ENCODE results near the gene ST6GALNAC1. TPM values are rescaled to one million over a fixed set of nuclear protein-coding genes. Genes with fewer than 3 reads are reported as not detected.

ST6GALNAC1 gene
- total and polyA plus RNA-seq, 9 donors: 0.73 to 10.5 (median 3.7) TPM

- Histone ChIP-seq H3K36me3 (no peaks in the 10 kb centered on the region), H3K4me3 (no peak overlapping the region), H3K27ac (no peak overlapping the region), H3K4me1 (ENCODE audit: insufficient read depth) (no peaks in the 10 kb centered on the region), H3K9me3 (no peaks in the 10 kb centered on the region), H3K27me3 (no peaks in the 10 kb centered on the region)
- 75 to 80% (median 80%) methylated on average over 8 of the region's 8 CpGs for WGBS, 3 donors
- no peak for DNase-seq
- TF ChIP-seq POLR2A (IDR thresholded peaks at IDR 0.05) (no peak), EP300 (IDR thresholded peaks at IDR 0.05) (no peak), CTCF (IDR thresholded peaks at IDR 0.05) (no peak)
- intact Hi-C loops (cut with DNase I): no loop called here
Observed at GRCh38 chr17:76601065-76601464, 42.5 kb downstream of the ST6GALNAC1 start.

DNA sequence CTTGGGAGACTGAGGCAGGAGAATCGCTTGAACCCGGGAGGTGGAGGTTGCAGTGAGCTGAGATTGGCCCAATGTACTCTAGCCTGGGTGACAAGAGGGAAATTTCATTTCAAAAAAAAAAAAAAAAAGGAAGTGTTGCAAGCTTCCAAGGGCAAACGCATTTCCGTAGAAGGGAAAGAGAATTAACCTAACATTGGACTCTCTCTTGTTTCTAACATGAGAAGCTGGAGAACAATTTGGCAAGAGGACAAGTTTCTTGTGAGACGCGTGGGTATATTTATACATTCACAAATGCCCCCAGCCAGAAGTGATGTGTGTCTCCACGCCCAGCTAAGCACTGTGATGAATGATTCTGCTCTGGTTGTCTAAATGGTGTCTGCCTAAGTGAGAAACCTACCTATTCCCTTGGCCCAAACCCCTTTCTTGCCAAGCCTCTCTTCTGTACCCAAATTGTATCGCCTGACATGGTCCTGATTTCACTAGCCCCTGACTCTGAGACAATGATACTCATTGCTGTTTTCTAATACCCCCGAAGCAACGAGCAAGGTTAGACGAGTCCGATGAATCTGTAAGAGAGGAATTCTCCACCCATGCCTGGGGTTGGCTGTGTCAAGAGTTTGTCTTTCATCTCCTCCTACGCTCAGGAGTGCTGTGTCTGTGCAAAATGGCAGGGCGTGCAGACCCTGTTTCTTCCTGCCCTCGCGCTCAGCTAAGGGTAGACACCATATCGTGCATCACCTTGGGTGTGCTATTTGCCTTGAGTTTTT is 43.7 kb downstream of the ST6GALNAC1 start:
- no peaks in the 10 kb centered on the region for H3K4me1 ChIP-seq (ENCODE audit: insufficient read depth)
- no peaks in the 10 kb centered on the region for H3K27me3 ChIP-seq
- no peak for DNase-seq
- no peak overlapping the region for H3K4me3 ChIP-seq
- no peaks in the 10 kb centered on the region for H3K36me3 ChIP-seq
- H3K27ac ChIP-seq: no peak overlapping the region
- H3K9me3 ChIP-seq: no peaks in the 10 kb centered on the region
- no peak for TF ChIP-seq EP300 (IDR thresholded peaks at IDR 0.05)
- no peak for TF ChIP-seq CTCF (IDR thresholded peaks at IDR 0.05)
- TF ChIP-seq POLR2A (IDR thresholded peaks at IDR 0.05): no peak
- WGBS, 3 donors: 82 to 89% (median 83%) methylated on average over 17 of the region's 17 CpGs
- intact Hi-C loops (cut with DNase I): no loop called here

DNA sequence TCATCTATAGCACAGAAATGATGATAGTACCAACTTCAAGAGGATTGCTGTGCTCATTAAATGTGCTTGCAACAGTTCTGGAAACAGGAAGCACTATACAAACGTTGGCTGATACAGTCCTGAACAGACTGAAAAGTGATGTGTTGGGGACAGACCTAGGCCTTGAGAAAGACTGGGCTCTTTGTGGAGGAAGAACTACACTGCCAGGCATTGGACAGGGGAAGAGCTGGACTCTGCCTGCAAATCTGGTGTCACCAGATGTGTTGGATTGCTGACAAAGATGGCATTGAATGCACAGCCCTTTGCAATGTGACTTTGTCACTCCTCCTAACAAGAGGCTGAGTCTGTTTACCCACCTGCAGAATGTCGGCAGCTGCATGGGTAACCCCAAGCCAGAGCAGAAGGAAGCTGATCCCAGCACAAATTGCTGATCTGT is 45.5 kb downstream of the ST6GALNAC1 start:
- Histone ChIP-seq H3K27me3 (no peaks in the 10 kb centered on the region), H3K27ac (no peak overlapping the region), H3K4me3 (no peak overlapping the region), H3K9me3 (no peaks in the 10 kb centered on the region), H3K36me3 (no peaks in the 10 kb centered on the region), H3K4me1 (ENCODE audit: insufficient read depth) (no peaks in the 10 kb centered on the region)
- 47 to 51% (median 49%) methylated on average over 2 of the region's 2 CpGs for WGBS, 3 donors
- intact Hi-C loops (cut with DNase I): no loop called here
- no peak for TF ChIP-seq EP300 (IDR thresholded peaks at IDR 0.05)
- TF ChIP-seq CTCF (IDR thresholded peaks at IDR 0.05): no peak
- TF ChIP-seq POLR2A (IDR thresholded peaks at IDR 0.05): no peak
- DNase-seq: no peak

DNA sequence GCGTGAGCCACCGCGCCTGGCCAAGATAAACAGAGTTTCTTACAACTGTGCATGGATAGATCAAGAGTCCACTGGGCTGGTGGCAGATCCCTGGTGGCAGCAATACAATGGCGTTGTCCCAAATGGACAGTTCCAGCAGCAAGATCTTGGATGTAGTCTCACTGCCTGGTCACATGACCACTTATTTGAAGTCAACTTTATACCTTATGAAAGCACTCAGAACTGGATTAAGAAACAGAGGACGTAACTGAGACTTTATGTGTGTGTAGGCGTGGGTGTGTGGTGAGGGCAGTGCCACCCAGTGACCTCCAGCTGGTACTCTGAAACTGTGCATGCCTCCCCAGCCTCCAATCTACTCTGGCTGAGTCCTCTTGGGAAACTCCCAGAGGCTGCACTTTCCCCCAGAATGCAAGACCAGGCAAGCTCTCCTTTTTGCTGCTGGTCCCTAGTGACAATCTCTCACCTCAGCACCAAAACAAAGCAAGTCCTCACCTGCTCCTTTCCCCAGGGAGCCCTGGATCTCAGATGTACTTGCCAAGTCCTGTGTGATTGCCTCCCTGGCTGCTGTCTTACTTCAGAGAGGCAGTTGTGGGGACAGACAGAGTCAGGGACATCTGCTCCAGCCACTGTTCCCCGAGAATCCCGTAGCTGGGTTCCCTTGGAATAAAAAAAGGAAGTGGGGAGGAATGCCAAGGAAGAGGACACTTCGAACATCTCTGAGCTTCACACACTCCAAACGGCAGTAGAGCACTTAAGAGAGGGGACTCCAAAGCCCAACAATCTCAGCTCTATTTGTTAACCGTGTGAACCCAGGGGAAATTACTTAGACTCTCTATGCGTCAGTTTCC is 46.2 kb downstream of the ST6GALNAC1 start:
- Histone ChIP-seq H3K9me3 (no peaks in the 10 kb centered on the region), H3K27ac (no peak overlapping the region)
- DNase-seq: no peak

More for the DNA sequence above, 46.2 kb downstream of the ST6GALNAC1 start:
- intact Hi-C loops (cut with DNase I): no loop called here
- Histone ChIP-seq H3K4me1 (ENCODE audit: insufficient read depth) (no peaks in the 10 kb centered on the region), H3K4me3 (no peak overlapping the region), H3K27me3 (no peaks in the 10 kb centered on the region), H3K36me3 (no peaks in the 10 kb centered on the region)
- 71 to 74% (median 74%) methylated on average over 12 of the region's 12 CpGs for WGBS, 3 donors
- TF ChIP-seq POLR2A (IDR thresholded peaks at IDR 0.05): no peak
- no peak for TF ChIP-seq CTCF (IDR thresholded peaks at IDR 0.05)

Measured in ovary (tissue), 9 donors.